Measurements from ENCODE around the gene FXYD3. TPM values are rescaled to one million over a fixed set of nuclear protein-coding genes. Genes with fewer than 3 reads are reported as not detected.

Gene FXYD3
- total and polyA plus RNA-seq, 4 donors = 0.32 to 0.45 TPM; not detected in 2

DNA sequence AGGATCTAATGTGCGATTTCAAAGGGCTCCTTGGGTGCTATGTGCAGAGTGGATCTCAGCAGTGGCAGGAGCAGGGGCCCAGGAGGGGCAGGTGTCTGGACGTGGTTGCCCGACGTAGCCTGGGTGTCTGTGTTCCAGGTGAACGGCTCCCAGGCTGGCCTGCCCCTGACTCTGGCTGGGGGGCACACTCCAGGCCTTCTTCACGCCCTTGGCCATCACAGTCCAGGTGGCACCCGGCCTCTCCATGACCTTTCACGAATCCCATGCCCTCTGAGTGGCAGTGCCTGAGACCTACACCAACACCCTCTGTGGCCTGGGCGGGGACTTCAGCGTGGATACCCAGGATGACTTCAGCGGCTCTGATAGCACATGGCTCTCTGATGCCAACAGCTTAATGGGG, 11.3 kb upstream of the FXYD3 start:
- 96% methylated on average over 11 of the region's 11 CpGs for WGBS
- no peak for DNase-seq (ENCODE audit: low spot score)
- no peaks in the 10 kb centered on the region for H3K27me3 ChIP-seq (ENCODE audit: control insufficient read depth in 4 of 4, insufficient read depth in 4 of 4, low read length in 3 of 4)
- no peak overlapping the region for H3K27ac ChIP-seq (ENCODE audit: low read depth in 1 of 2, low read length in 2 of 2)
- no peak overlapping the region for H3K4me3 ChIP-seq (ENCODE audit: low read depth in 1 of 3, low read length in 3 of 3)
- no peaks in the 10 kb centered on the region for H3K36me3 ChIP-seq (ENCODE audit: control insufficient read depth in 4 of 4, insufficient read depth in 3 of 4, low read depth in 1 of 4, low read length in 3 of 4)
- no peaks in the 10 kb centered on the region for H3K9me3 ChIP-seq (ENCODE audit: control insufficient read depth in 4 of 4, low read length in 3 of 4)
- no peak overlapping the region for H3K9ac ChIP-seq (ENCODE audit: low read depth in 1 of 2, low read length in 2 of 2)
- peaks cover 0 to 4% (median 2%) of the 10 kb centered on the region in 4 donors for H3K4me1 ChIP-seq (ENCODE audit: control insufficient read depth in 4 of 4, insufficient read depth in 4 of 4, low read length in 3 of 4)
- TF ChIP-seq EGR1 (IDR thresholded peaks at IDR 0.05; ENCODE audit: low read depth in 2 of 2) (no peak), JUND (IDR thresholded peaks at IDR 0.05) (no peak), SP1 (IDR thresholded peaks at IDR 0.05) (no peak)

- no peaks in the 10 kb centered on the region for H3K27me3 ChIP-seq (ENCODE audit: control insufficient read depth in 4 of 4, insufficient read depth in 4 of 4, low read length in 3 of 4)
- TF ChIP-seq NR2F2 (IDR thresholded peaks at IDR 0.05) = no peak
- TF ChIP-seq EGR1 (IDR thresholded peaks at IDR 0.05; ENCODE audit: low read depth in 2 of 2) = no peak
- no peak for TF ChIP-seq JUND (IDR thresholded peaks at IDR 0.05)
- TF ChIP-seq GABPA (IDR thresholded peaks at IDR 0.05 in 1 of 2, conservative IDR thresholded peaks at IDR 0.05 in 1 of 2) = no peak
- no peak for TF ChIP-seq TAF1 (conservative IDR thresholded peaks at IDR 0.05)
- no peak for TF ChIP-seq ATF3 (IDR thresholded peaks at IDR 0.05)
- H3K4me1 ChIP-seq (ENCODE audit: control insufficient read depth in 4 of 4, insufficient read depth in 4 of 4, low read length in 3 of 4) = no peaks in the 10 kb centered on the region
- H3K27ac ChIP-seq (ENCODE audit: low read depth in 1 of 2, low read length in 2 of 2) = no peak overlapping the region
- H3K36me3 ChIP-seq (ENCODE audit: control insufficient read depth in 4 of 4, insufficient read depth in 3 of 4, low read depth in 1 of 4, low read length in 3 of 4) = no peaks in the 10 kb centered on the region
- H3K9me3 ChIP-seq (ENCODE audit: control insufficient read depth in 4 of 4, low read length in 3 of 4) = no peaks in the 10 kb centered on the region
- H3K9ac ChIP-seq (ENCODE audit: low read depth in 1 of 2, low read length in 2 of 2) = no peak overlapping the region
- no peak for DNase-seq (ENCODE audit: low spot score)
- 96% methylated on average over 6 of the region's 6 CpGs for WGBS
- no peak overlapping the region for H3K4me3 ChIP-seq (ENCODE audit: low read depth in 1 of 3, low read length in 3 of 3)
These were observed 10.6 kb upstream of the FXYD3 start for GRCh38 chr19:35105047-35105410.

GRCh38 chr19:35105411-35106290, 10.0 kb upstream of the FXYD3 start:
- DNase-seq (ENCODE audit: low spot score) = no peak
- Histone ChIP-seq H3K4me3 (ENCODE audit: low read depth in 1 of 3, low read length in 3 of 3) (no peak overlapping the region), H3K9me3 (ENCODE audit: control insufficient read depth in 4 of 4, low read length in 3 of 4) (no peaks in the 10 kb centered on the region), H3K27me3 (ENCODE audit: control insufficient read depth in 4 of 4, insufficient read depth in 4 of 4, low read length in 3 of 4) (no peaks in the 10 kb centered on the region), H3K9ac (ENCODE audit: low read depth in 1 of 2, low read length in 2 of 2) (no peak overlapping the region), H3K27ac (ENCODE audit: low read depth in 1 of 2, low read length in 2 of 2) (no peak overlapping the region), H3K36me3 (ENCODE audit: control insufficient read depth in 4 of 4, insufficient read depth in 3 of 4, low read depth in 1 of 4, low read length in 3 of 4) (no peaks in the 10 kb centered on the region), H3K4me1 (ENCODE audit: control insufficient read depth in 4 of 4, insufficient read depth in 4 of 4, low read length in 3 of 4) (no peaks in the 10 kb centered on the region)
- WGBS = 86% methylated on average over 30 of the region's 30 CpGs
- TF ChIP-seq RXRA (IDR thresholded peaks at IDR 0.05) (no peak), JUND (IDR thresholded peaks at IDR 0.05) (no peak), HNF4G (IDR thresholded peaks at IDR 0.05) (no peak), FOXA2 (IDR thresholded peaks at IDR 0.05) (no peak), ZBTB33 (IDR thresholded peaks at IDR 0.05) (no peak), EGR1 (IDR thresholded peaks at IDR 0.05; ENCODE audit: low read depth in 2 of 2) (no peak), TAF1 (conservative IDR thresholded peaks at IDR 0.05) (no peak), GABPA (IDR thresholded peaks at IDR 0.05 in 1 of 2, conservative IDR thresholded peaks at IDR 0.05 in 1 of 2) (no peak), HNF4A (conservative IDR thresholded peaks at IDR 0.05) (no peak), ATF3 (IDR thresholded peaks at IDR 0.05) (no peak), SP1 (IDR thresholded peaks at IDR 0.05) (no peak), NR2F2 (IDR thresholded peaks at IDR 0.05) (no peak), CTCF (IDR thresholded peaks at IDR 0.05; ENCODE audit: low read depth, low read length, missing input control) (no peak), YY1 (IDR thresholded peaks at IDR 0.05) (no peak), RAD21 (IDR thresholded peaks at IDR 0.05) (no peak)
- TF ChIP-seq, protein P1, sequence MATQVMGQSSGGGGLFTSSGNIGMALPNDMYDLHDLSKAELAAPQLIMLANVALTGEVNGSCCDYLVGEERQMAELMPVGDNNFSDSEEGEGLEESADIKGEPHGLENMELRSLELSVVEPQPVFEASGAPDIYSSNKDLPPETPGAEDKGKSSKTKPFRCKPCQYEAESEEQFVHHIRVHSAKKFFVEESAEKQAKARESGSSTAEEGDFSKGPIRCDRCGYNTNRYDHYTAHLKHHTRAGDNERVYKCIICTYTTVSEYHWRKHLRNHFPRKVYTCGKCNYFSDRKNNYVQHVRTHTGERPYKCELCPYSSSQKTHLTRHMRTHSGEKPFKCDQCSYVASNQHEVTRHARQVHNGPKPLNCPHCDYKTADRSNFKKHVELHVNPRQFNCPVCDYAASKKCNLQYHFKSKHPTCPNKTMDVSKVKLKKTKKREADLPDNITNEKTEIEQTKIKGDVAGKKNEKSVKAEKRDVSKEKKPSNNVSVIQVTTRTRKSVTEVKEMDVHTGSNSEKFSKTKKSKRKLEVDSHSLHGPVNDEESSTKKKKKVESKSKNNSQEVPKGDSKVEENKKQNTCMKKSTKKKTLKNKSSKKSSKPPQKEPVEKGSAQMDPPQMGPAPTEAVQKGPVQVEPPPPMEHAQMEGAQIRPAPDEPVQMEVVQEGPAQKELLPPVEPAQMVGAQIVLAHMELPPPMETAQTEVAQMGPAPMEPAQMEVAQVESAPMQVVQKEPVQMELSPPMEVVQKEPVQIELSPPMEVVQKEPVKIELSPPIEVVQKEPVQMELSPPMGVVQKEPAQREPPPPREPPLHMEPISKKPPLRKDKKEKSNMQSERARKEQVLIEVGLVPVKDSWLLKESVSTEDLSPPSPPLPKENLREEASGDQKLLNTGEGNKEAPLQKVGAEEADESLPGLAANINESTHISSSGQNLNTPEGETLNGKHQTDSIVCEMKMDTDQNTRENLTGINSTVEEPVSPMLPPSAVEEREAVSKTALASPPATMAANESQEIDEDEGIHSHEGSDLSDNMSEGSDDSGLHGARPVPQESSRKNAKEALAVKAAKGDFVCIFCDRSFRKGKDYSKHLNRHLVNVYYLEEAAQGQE (IDR thresholded peaks at IDR 0.05) = no peak
- TF ChIP-seq, protein P2, sequence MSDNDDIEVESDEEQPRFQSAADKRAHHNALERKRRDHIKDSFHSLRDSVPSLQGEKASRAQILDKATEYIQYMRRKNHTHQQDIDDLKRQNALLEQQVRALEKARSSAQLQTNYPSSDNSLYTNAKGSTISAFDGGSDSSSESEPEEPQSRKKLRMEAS (IDR thresholded peaks at IDR 0.05) = no peak

Measured in liver (tissue), 9 donors.